Myocyte (in vitro differentiated cells): ENCODE measurements around the gene GSG1. TPM values are rescaled to one million over a fixed set of nuclear protein-coding genes. Genes with fewer than 3 reads are reported as not detected.

Experiments used
- DNase-seq: peaks from one replicate; pipeline ENCODE4 v3.0.0-alpha.2; 2012; ENCODE audit warnings: low read depth
- total RNA-seq: library from RNA; depleted of rRNA; stranded (reverse); fragments of >200 nt; gene quantifications from 2 replicates; pipeline ENCODE4 v1.2.3, GENCODE V29; 2014

The GSG1 gene
- total RNA-seq, 1 donor from 2014 or later: 2.3 TPM

GRCh38 chr12:13120413-13120812 lies 16.9 kb upstream of the GSG1 start:
- no peak for DNase-seq

GRCh38 chr12:13119826-13120225 lies 16.4 kb upstream of the GSG1 start:
- no peak for DNase-seq

- no peak for DNase-seq
Observed at GRCh38 chr12:13117029-13117428, 13.6 kb upstream of the GSG1 start.

- no peak for DNase-seq
Observed at GRCh38 chr12:13116259-13116658, 12.8 kb upstream of the GSG1 start.

- DNase-seq: no peak
Observed at GRCh38 chr12:13114251-13115052, 11.0 kb upstream of the GSG1 start.

GRCh38 chr12:13112968-13113367 lies 9.5 kb upstream of the GSG1 start:
- DNase-seq: no peak

GRCh38 chr12:13106666-13107065 lies 3.2 kb upstream of the GSG1 start:
- DNase-seq: no peak

- no peak for DNase-seq
Observed at GRCh38 chr12:13105781-13106180, 2.3 kb upstream of the GSG1 start.

GRCh38 chr12:13104409-13104808 lies 942 bp upstream of the GSG1 start:
- DNase-seq: no peak

GRCh38 chr12:13102461-13103195 lies 839 bp downstream of the GSG1 start:
- DNase-seq: peak; percentile 17

GRCh38 chr12:13101821-13102375 lies 1.6 kb downstream of the GSG1 start:
- no peak for DNase-seq

GRCh38 chr12:13100882-13101769 lies 2.3 kb downstream of the GSG1 start:
- DNase-seq: peak; percentile 90

- DNase-seq: no peak
Observed at GRCh38 chr12:13100605-13100881, 2.9 kb downstream of the GSG1 start.

- DNase-seq: no peak
Observed at GRCh38 chr12:13099844-13100604, 3.4 kb downstream of the GSG1 start.

GRCh38 chr12:13099066-13099843 lies 4.2 kb downstream of the GSG1 start:
- DNase-seq: peak; percentile 27

- DNase-seq: peak; percentile 41
Observed at GRCh38 chr12:13097491-13098011, 5.9 kb downstream of the GSG1 start.

GRCh38 chr12:13095266-13095995 lies 8.0 kb downstream of the GSG1 start:
- peak; percentile 38 for DNase-seq

- DNase-seq: peak; percentile 39
Observed at GRCh38 chr12:13094367-13094766, 9.1 kb downstream of the GSG1 start.

- no peak for DNase-seq
Observed at GRCh38 chr12:13093848-13094220, 9.6 kb downstream of the GSG1 start.
